HG03565 (cell line): ENCODE results near the gene EXD3.

Experiments used
- ATAC-seq: cut with Tn5 transposase; IDR thresholded peaks from one replicate; pipeline ENCODE4 v1.9.1; 2021; ENCODE audit warnings: mild to moderate bottlenecking, moderate library complexity; ENCODE audit not compliant: unreplicated experiment

The EXD3 gene

GRCh38 chr9:137300567-137301080, 122.3 kb downstream of the EXD3 start:
- no peak for ATAC-seq

GRCh38 chr9:137299938-137300337, 123.0 kb downstream of the EXD3 start:
- no peak for ATAC-seq

GRCh38 chr9:137299203-137299565, 123.8 kb downstream of the EXD3 start:
- no peak for ATAC-seq

GRCh38 chr9:137298401-137299202, 124.4 kb downstream of the EXD3 start:
- ATAC-seq = no peak

GRCh38 chr9:137297966-137298365, 125.0 kb downstream of the EXD3 start:
- ATAC-seq = no peak

GRCh38 chr9:137296670-137297664, 126.0 kb downstream of the EXD3 start:
- ATAC-seq = no peak

GRCh38 chr9:137295849-137296669, 126.9 kb downstream of the EXD3 start:
- no peak for ATAC-seq

- no peak for ATAC-seq
Measured at GRCh38 chr9:137295238-137295811, 127.6 kb downstream of the EXD3 start.

- ATAC-seq = no peak
Measured at GRCh38 chr9:137294681-137295237, 128.2 kb downstream of the EXD3 start.

GRCh38 chr9:137294091-137294680, 128.8 kb downstream of the EXD3 start:
- ATAC-seq = no peak

- no peak for ATAC-seq
Measured at GRCh38 chr9:137293482-137294090, 129.4 kb downstream of the EXD3 start.

- no peak for ATAC-seq
Measured at GRCh38 chr9:137293094-137293481, 129.9 kb downstream of the EXD3 start.

GRCh38 chr9:137286975-137287383, 136.0 kb downstream of the EXD3 start:
- ATAC-seq = no peak

- no peak for ATAC-seq
Measured at GRCh38 chr9:137281345-137282116, 141.4 kb downstream of the EXD3 start.

GRCh38 chr9:137280474-137281344, 142.3 kb downstream of the EXD3 start:
- ATAC-seq = no peak

- no peak for ATAC-seq
Measured at GRCh38 chr9:137279741-137280473, 143.1 kb downstream of the EXD3 start.
